AG09319 (cell line): Measurements from ENCODE around the gene SESN1.
A peak's percentile ranks its signal among the peaks of the same experiment; 100 is the strongest.

ENCODE experiments used
- DNase-seq: peaks from one replicate; pipeline ENCODE4 v3.0.0-alpha.2; 2010; ENCODE audit warnings: low read depth; ENCODE audit errors: extremely low read depth
- TF ChIP-seq, protein P1 (sequence below): IDR thresholded peaks from 2 replicates; pipeline ENCODE4 v1.5.1; 2011; ENCODE audit warnings: low read depth, mild to moderate bottlenecking, inconsistent platforms, low read length, moderate library complexity

The SESN1 gene

GRCh38 chr6:109008054-109008453 lies 86.6 kb downstream of the SESN1 start:
- TF ChIP-seq, protein P1, sequence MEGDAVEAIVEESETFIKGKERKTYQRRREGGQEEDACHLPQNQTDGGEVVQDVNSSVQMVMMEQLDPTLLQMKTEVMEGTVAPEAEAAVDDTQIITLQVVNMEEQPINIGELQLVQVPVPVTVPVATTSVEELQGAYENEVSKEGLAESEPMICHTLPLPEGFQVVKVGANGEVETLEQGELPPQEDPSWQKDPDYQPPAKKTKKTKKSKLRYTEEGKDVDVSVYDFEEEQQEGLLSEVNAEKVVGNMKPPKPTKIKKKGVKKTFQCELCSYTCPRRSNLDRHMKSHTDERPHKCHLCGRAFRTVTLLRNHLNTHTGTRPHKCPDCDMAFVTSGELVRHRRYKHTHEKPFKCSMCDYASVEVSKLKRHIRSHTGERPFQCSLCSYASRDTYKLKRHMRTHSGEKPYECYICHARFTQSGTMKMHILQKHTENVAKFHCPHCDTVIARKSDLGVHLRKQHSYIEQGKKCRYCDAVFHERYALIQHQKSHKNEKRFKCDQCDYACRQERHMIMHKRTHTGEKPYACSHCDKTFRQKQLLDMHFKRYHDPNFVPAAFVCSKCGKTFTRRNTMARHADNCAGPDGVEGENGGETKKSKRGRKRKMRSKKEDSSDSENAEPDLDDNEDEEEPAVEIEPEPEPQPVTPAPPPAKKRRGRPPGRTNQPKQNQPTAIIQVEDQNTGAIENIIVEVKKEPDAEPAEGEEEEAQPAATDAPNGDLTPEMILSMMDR, result no peak
- no peak for DNase-seq

GRCh38 chr6:109007521-109007920 lies 87.1 kb downstream of the SESN1 start:
- TF ChIP-seq, protein P1, result no peak
- DNase-seq, result no peak

DNA sequence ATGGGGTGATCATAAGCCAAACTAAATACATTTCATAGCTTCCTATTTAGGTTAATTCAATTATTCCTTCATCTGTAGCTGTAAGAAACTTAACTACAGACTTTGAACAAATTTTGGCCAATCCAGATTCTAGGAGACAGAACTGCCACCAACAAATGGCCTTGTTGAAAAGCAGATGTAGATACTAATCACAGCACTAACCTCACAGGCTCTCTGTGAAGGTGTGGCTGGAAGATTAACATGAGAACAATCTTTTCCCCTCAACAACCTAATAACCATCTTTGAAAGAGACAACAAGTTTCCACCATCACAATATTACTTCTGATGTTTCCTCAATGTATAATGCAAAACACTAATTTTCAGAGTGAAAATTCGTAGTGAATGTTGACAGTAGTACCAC lies 87.8 kb downstream of the SESN1 start:
- TF ChIP-seq, protein P1, result no peak
- DNase-seq, result no peak

DNA sequence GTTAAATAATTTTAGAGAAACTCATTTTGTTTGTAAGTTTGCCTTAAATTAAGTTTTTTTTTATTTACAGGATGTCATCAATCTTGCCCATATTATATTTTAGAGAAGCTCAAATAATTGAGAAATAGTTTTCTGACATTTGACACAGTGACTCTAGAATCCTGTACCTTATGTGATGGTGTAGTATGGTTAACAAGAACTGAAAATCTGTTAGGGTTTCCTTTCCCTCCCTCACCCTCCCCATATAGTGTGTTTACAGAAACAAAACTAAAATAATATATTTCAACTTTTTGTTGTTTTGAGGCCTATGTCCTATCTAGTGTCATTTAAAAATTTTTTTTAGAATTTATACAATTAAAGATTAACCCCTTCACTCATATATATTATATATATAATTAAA lies 91.8 kb downstream of the SESN1 start:
- no peak for DNase-seq
- TF ChIP-seq, protein P1, result no peak

DNA sequence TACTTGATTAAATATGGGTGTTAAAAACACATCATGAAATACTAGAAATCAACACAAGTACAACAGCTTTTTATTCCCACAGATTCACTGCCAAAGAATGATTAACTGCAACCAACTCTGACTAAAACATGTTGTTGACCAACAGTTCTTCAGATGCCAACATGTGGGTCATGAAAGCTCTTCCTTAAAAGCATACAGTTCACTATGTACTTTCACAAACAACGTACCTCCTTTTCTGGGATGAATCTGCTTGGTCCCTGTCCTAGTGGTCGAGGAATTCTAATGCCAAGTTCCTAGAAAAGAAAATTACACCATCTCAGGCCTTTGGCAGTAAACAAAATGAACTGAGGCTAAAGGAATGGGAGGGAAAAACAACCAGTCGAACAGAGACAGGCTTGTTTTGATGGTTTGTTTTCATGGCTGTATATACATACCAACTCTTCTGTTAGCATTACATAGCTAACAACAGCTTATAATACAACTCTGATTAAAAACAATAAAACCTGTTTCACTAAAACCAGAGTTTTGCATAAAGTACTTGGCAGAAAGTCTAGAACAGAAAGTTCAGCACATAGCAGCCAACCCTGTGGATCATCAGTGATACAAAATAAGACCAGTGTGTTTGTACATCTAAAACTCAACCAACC lies 92.5 kb downstream of the SESN1 start:
- peak; percentile 18 for DNase-seq
- TF ChIP-seq, protein P1, result no peak

DNA sequence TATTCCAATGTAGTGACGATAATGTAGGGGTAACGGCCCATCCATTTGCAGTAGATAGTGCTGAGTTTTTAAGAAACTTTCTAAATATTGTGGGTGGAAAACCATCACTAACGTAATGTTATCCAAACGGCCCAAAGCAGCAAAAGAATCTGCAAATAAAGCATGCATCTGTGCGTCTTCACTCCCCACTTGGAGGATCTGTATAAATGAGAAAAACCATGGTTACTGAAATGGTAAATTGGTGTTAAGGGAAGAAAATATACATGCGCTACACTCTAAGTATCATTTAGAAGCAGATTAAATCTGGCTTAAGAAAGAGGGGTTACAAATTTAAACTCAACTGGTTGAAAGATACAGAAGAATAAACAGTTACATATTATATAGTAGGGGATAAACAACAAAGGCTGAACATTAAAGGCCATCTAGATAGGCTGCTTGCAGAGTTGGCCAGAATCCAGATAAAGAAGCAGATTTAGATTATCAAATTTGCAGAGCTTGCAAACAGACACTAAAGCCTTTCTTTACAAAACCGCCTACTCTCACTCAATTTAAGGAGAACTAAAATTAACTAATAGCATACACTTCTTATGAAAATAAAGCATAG lies 93.3 kb downstream of the SESN1 start:
- DNase-seq, result no peak
- TF ChIP-seq, protein P1, result no peak

- DNase-seq, result no peak
- TF ChIP-seq, protein P1, result no peak
Observed at GRCh38 chr6:109000289-109000688, 94.4 kb downstream of the SESN1 start.
